Measurements from ENCODE around the gene CACNA1C. TPM values are rescaled to one million over a fixed set of nuclear protein-coding genes. Genes with fewer than 3 reads are reported as not detected.

Gene CACNA1C
- total RNA-seq, 1 experiment from 2014 or later = not detected

GRCh38 chr12:2513141-2514037, 460.6 kb downstream of the CACNA1C start:
- Histone ChIP-seq H3K27ac (no peak overlapping the region), H3K27me3 (ENCODE audit: insufficient read depth, low read depth) (peaks cover 81% of the 10 kb centered on the region), H3K9me3 (ENCODE audit: insufficient read depth, low read depth) (no peaks in the 10 kb centered on the region), H2AFZ (no peak overlapping the region), H3K79me2 (ENCODE audit: low read depth) (no peaks in the 10 kb centered on the region), H3K9me2 (ENCODE audit: insufficient read depth) (no peaks in the 10 kb centered on the region), H3K4me2 (no peak overlapping the region), H3K4me3 (no peak overlapping the region), H3F3A (ENCODE audit: insufficient read depth, low read depth) (no peaks in the 10 kb centered on the region), H3K4me1 (replicated peaks; ENCODE audit: insufficient read depth) (no peaks in the 10 kb centered on the region), H3K36me3 (ENCODE audit: low read depth) (no peaks in the 10 kb centered on the region), H4K20me1 (ENCODE audit: insufficient read depth) (no peaks in the 10 kb centered on the region)
- intact Hi-C loops (cut with micrococcal nuclease; ENCODE audit: unreplicated experiment) = no loop called here
- ChIA-PET POLR2A (ENCODE audit: unreplicated experiment) (no interaction called here), CTCF (no interaction called here)
- BruUV-seq (replicated peaks) = no TSS peak
- no peak for DNase-seq
- no peak for TF ChIP-seq EZH2 (IDR thresholded peaks at IDR 0.05; ENCODE audit: low read depth)
- TF ChIP-seq CTCF (conservative IDR thresholded peaks at IDR 0.05) = no peak

- intact Hi-C loops (cut with micrococcal nuclease; ENCODE audit: unreplicated experiment) = no loop called here
- Histone ChIP-seq H2AFZ (no peak overlapping the region), H3K4me3 (no peak overlapping the region), H3F3A (ENCODE audit: insufficient read depth, low read depth) (no peaks in the 10 kb centered on the region), H3K4me2 (no peak overlapping the region), H3K27me3 (ENCODE audit: insufficient read depth, low read depth) (peaks cover 76% of the 10 kb centered on the region), H3K9me3 (ENCODE audit: insufficient read depth, low read depth) (no peaks in the 10 kb centered on the region), H3K4me1 (replicated peaks; ENCODE audit: insufficient read depth) (no peaks in the 10 kb centered on the region), H4K20me1 (ENCODE audit: insufficient read depth) (no peaks in the 10 kb centered on the region), H3K27ac (no peak overlapping the region), H3K36me3 (ENCODE audit: low read depth) (no peaks in the 10 kb centered on the region), H3K79me2 (ENCODE audit: low read depth) (no peaks in the 10 kb centered on the region), H3K9me2 (ENCODE audit: insufficient read depth) (no peaks in the 10 kb centered on the region)
- no TSS peak for BruUV-seq (replicated peaks)
- no peak for DNase-seq
- TF ChIP-seq EZH2 (IDR thresholded peaks at IDR 0.05; ENCODE audit: low read depth) (no peak), CTCF (conservative IDR thresholded peaks at IDR 0.05) (no peak)
- ChIA-PET POLR2A (ENCODE audit: unreplicated experiment) (no interaction called here), CTCF (no interaction called here)
These were observed 461.2 kb downstream of the CACNA1C start for GRCh38 chr12:2514038-2514340.

GRCh38 chr12:2520722-2521246, 468.0 kb downstream of the CACNA1C start:
- intact Hi-C loops (cut with micrococcal nuclease; ENCODE audit: unreplicated experiment) = no loop called here

More at GRCh38 chr12:2520722-2521246, 468.0 kb downstream of the CACNA1C start:
- Histone ChIP-seq H3K27me3 (ENCODE audit: insufficient read depth, low read depth) (peaks cover 65% of the 10 kb centered on the region), H3K4me1 (replicated peaks; ENCODE audit: insufficient read depth) (no peaks in the 10 kb centered on the region), H3K27ac (no peak overlapping the region), H3K4me3 (no peak overlapping the region), H2AFZ (no peak overlapping the region), H3K79me2 (ENCODE audit: low read depth) (no peaks in the 10 kb centered on the region), H3K4me2 (no peak overlapping the region), H3K9me3 (ENCODE audit: insufficient read depth, low read depth) (no peaks in the 10 kb centered on the region), H4K20me1 (ENCODE audit: insufficient read depth) (no peaks in the 10 kb centered on the region), H3K9me2 (ENCODE audit: insufficient read depth) (no peaks in the 10 kb centered on the region), H3F3A (ENCODE audit: insufficient read depth, low read depth) (no peaks in the 10 kb centered on the region), H3K36me3 (ENCODE audit: low read depth) (no peaks in the 10 kb centered on the region)
- ChIA-PET POLR2A (ENCODE audit: unreplicated experiment) (no interaction called here), CTCF (no interaction called here)
- TF ChIP-seq EZH2 (IDR thresholded peaks at IDR 0.05; ENCODE audit: low read depth) (no peak), CTCF (conservative IDR thresholded peaks at IDR 0.05) (no peak)
- no peak for DNase-seq
- no TSS peak for BruUV-seq (replicated peaks)

Measured in PC-9 (cell line).